ENCODE measurements around the gene ACOT6. TPM values are rescaled to one million over a fixed set of nuclear protein-coding genes. Genes with fewer than 3 reads are reported as not detected.

The ACOT6 gene
- total and polyA plus RNA-seq, 2 of the 4 experiments (the other 2 are of a cell fraction): not detected

DNA sequence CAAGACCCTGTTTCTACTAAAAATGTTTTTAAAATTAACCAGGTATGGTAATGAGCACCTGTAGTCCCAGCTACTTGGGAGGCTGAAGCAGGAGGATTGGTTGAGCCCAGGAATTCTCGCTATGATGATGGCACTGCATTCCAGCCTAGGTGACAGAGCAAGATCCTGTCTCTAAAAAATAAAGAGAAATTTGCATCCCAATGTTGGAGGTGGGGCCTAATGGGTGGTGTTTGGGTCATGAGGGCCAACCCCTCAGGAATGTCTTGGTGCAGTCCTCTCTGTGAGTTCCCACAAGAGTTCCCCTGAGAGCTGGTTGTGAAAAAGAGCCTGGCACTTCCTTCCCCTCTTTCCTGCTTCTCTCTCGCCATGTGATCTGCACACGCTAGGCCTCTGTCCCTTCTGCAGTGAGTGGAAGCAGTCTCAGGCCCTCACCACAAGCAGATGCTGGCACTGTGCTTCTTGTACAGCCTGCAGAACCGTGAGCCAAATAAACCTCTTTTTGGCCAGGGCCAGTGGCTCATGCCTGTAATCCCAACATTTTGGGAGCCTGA, 11.3 kb downstream of the ACOT6 start:
- H2BK20ac ChIP-seq (ENCODE audit: low read depth, low read length): no peak overlapping the region
- no peak overlapping the region for H2AK5ac ChIP-seq (ENCODE audit: low read depth, low read length)
- WGBS, 2 experiments (ENCODE audit: extremely low coverage in 2 of 2, insufficient read length in 1 of 2): no CpG with 5 or more reads among the region's 4 CpGs
- H3K9me1 ChIP-seq (ENCODE audit: insufficient read depth, low read length): no peaks in the 10 kb centered on the region
- no peaks in the 10 kb centered on the region for H3K36me3 ChIP-seq (ENCODE audit: control insufficient read depth, insufficient read depth, low read length)
- dilution Hi-C loops (cut with HindIII; ENCODE audit: low sequenced_read_pairs, unreplicated experiment): no loop called here
- H3K27me3 ChIP-seq (ENCODE audit: control insufficient read depth, insufficient read depth, low read length): peaks cover 8% of the 10 kb centered on the region
- ATAC-seq (ENCODE audit: low read depth) (no peak), DNase-seq (no peak)
- H3K18ac ChIP-seq (ENCODE audit: low read depth, low read length): no peak overlapping the region
- H4K8ac ChIP-seq (ENCODE audit: low read depth in 2 of 2, low read length in 2 of 2): no peak overlapping the region
- H2AK9ac ChIP-seq (replicated peaks; ENCODE audit: low read depth, low read length, poor library complexity): no peak overlapping the region
- H3K4me2 ChIP-seq (ENCODE audit: low read depth, low read length): no peak overlapping the region
- H3K27ac ChIP-seq (ENCODE audit: insufficient read depth, low read length): no peak overlapping the region
- H4K20me1 ChIP-seq (ENCODE audit: insufficient read depth, low read length): no peaks in the 10 kb centered on the region
- ChIA-PET CTCF (no interaction called here), POLR2A (ENCODE audit: unreplicated experiment) (no interaction called here)
- H3K4me1 ChIP-seq (ENCODE audit: control insufficient read depth, insufficient read depth, low read length): no peaks in the 10 kb centered on the region
- TF ChIP-seq MAFK (IDR thresholded peaks at IDR 0.05; ENCODE audit: low read depth, low read length): no peak
- TF ChIP-seq, protein P1, sequence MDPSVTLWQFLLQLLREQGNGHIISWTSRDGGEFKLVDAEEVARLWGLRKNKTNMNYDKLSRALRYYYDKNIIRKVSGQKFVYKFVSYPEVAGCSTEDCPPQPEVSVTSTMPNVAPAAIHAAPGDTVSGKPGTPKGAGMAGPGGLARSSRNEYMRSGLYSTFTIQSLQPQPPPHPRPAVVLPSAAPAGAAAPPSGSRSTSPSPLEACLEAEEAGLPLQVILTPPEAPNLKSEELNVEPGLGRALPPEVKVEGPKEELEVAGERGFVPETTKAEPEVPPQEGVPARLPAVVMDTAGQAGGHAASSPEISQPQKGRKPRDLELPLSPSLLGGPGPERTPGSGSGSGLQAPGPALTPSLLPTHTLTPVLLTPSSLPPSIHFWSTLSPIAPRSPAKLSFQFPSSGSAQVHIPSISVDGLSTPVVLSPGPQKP (IDR thresholded peaks at IDR 0.05; ENCODE audit: borderline replicate concordance, low read depth, low read length): no peak
- no peak for TF ChIP-seq RFX5 (IDR thresholded peaks at IDR 0.05; ENCODE audit: low read depth, low read length)
- no peak for TF ChIP-seq SMC3 (IDR thresholded peaks at IDR 0.05; ENCODE audit: low read depth, low read length)
- TF ChIP-seq RAD21 (IDR thresholded peaks at IDR 0.05; ENCODE audit: low read length): no peak
- TF ChIP-seq MAZ (IDR thresholded peaks at IDR 0.05; ENCODE audit: borderline replicate concordance, low read depth, low read length): no peak
- no peak for TF ChIP-seq NFE2L2 (IDR thresholded peaks at IDR 0.05; ENCODE audit: low read depth, low read length)
- no peak overlapping the region for H3K56ac ChIP-seq (ENCODE audit: extremely low read depth, insufficient read depth, low read length)
- H2BK15ac ChIP-seq (ENCODE audit: low read depth, low read length): no peak overlapping the region
- no peak overlapping the region for H4K91ac ChIP-seq (ENCODE audit: insufficient read depth, low read depth, low read length)
- H3K4ac ChIP-seq (ENCODE audit: low read depth, low read length): no peak overlapping the region
- H2BK120ac ChIP-seq (ENCODE audit: low read depth, low read length): no peak overlapping the region
- no peak overlapping the region for H2AFZ ChIP-seq (replicated peaks; ENCODE audit: low read length, poor library complexity)
- in situ Hi-C loops (cut with MboI; ENCODE audit: low sequenced_read_pairs): no loop called here
- no peak overlapping the region for H2BK5ac ChIP-seq (ENCODE audit: low read depth, low read length, poor library complexity, severe bottlenecking)
- H3K23ac ChIP-seq (ENCODE audit: low read depth, low read length): no peak overlapping the region
- no peak overlapping the region for H3K14ac ChIP-seq (replicated peaks; ENCODE audit: low read depth, low read length)
- no peak overlapping the region for H4K5ac ChIP-seq (ENCODE audit: low read depth, low read length)
- no peaks in the 10 kb centered on the region for H3K9me3 ChIP-seq (ENCODE audit: control insufficient read depth, insufficient read depth, low read length)
- no peak overlapping the region for H3K4me3 ChIP-seq (ENCODE audit: insufficient read depth, low read depth, low read length)
- H3K79me1 ChIP-seq (ENCODE audit: low read depth in 1 of 2, low read length in 2 of 2): no peaks in the 10 kb centered on the region
- intact Hi-C loops (cut with micrococcal nuclease): no loop called here
- H3K9ac ChIP-seq (ENCODE audit: low read depth, low read length): no peak overlapping the region
- no TSS peak for BruUV-seq (replicated peaks)

Measured in IMR-90 (cell line).